Skeletal muscle tissue (tissue), 4 donors: Measurements from ENCODE around the gene WARS2. TPM values are rescaled to one million over a fixed set of nuclear protein-coding genes. Genes with fewer than 3 reads are reported as not detected.
"Not testable (repeated sequence)": the region's sequence is repeated elsewhere in the genome, so short reads cannot be mapped to it uniquely, and the experiment has no call there.

Source experiments
- H3K27ac ChIP-seq: one replicate; pipeline ENCODE4 v1.7.0; 2013; ENCODE audit warnings: mild to moderate bottlenecking, low read depth, low read length, inconsistent platforms
- H3K27me3 ChIP-seq, 3 donors: one replicate each; pipeline ENCODE4 v1.7.0; 2013; ENCODE audit warnings: low read length in 3 of 3; ENCODE audit not compliant: control insufficient read depth in 3 of 3, insufficient read depth in 3 of 3
- H3K36me3 ChIP-seq, 3 donors: one replicate each; pipeline ENCODE4 v1.7.0; 2013; ENCODE audit warnings: low read length in 3 of 3; ENCODE audit not compliant: control insufficient read depth in 3 of 3, insufficient read depth in 3 of 3
- H3K4me1 ChIP-seq, 3 donors: one replicate each; pipeline ENCODE4 v1.7.0; 2013; ENCODE audit warnings: low read length in 3 of 3, mild to moderate bottlenecking in 3 of 3; ENCODE audit not compliant: control insufficient read depth in 3 of 3, insufficient read depth in 3 of 3
- H3K4me3 ChIP-seq, 3 donors: one replicate each; pipeline ENCODE4 v1.7.0; 2013; ENCODE audit warnings: low read length in 3 of 3
- H3K9ac ChIP-seq, 3 donors: one replicate each; pipeline ENCODE4 v1.7.0; 2013; ENCODE audit warnings: low read length in 3 of 3, mild to moderate bottlenecking in 3 of 3, moderate library complexity in 2 of 3, low read depth in 1 of 3
- H3K9me3 ChIP-seq, 3 donors: one replicate each; pipeline ENCODE4 v1.7.0; 2013; ENCODE audit warnings: low read length in 3 of 3; ENCODE audit not compliant: control insufficient read depth in 3 of 3
- total RNA-seq: library from RNA; depleted of rRNA; stranded (reverse); fragments of >200 nt; gene quantifications from one replicate; pipeline ENCODE4 v1.2.3, GENCODE V29; 2014
- donor health status: Osteomylitis.

Gene WARS2
- total RNA-seq, 1 donor from 2014 or later, result 25.6 TPM

DNA sequence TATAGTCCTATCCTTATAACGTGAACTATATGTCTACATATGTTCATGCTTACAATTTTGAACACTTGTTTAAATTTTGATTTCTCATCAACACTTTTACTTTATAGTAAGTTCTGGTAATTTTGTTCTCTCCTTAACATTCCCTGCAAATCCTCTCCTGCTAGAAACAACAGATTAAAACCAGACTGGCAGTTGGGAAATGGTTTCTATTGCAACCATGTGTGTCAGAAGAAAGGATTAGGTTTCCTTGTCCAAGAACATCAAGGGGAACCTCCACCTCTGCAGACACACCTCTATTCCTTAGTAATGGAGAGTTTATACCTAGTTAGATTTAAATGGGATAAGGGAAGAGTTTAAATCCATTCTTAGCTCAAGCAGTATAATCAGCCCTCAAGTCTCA, 3.3 kb upstream of the WARS2 start:
- H3K27me3 ChIP-seq, result no peaks in the 10 kb centered on the region
- H3K4me3 ChIP-seq, result no peak overlapping the region
- H3K4me1 ChIP-seq, result peaks cover 13 to 27% (median 13%) of the 10 kb centered on the region in 3 donors
- H3K27ac ChIP-seq, result no peak overlapping the region
- peaks cover 0 to 4% (median 0%) of the 10 kb centered on the region in 3 donors for H3K36me3 ChIP-seq
- no peaks in the 10 kb centered on the region for H3K9me3 ChIP-seq
- no peak overlapping the region for H3K9ac ChIP-seq

DNA sequence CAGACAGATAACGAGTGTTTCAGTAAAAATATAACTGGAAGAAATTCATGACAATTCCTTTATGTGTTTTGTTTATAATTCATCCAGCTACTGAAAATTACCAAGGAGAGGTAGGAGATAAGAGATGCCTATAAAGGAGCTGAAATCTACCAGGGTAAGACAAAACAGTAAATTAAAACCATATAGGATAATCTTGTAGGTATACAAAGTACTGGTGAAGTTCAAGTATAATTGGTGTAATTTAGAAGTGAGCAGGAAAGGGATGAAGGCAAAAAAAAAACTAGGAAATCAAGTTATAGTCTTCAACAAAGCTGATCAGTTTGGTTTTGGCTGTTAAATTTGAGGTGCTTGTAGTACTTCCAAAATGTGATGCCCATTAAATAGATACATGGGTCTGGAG, 1.2 kb upstream of the WARS2 start:
- Histone ChIP-seq H3K27me3 (no peaks in the 10 kb centered on the region), H3K36me3 (no peaks in the 10 kb centered on the region), H3K9me3 (no peaks in the 10 kb centered on the region), H3K4me3 (no peak overlapping the region), H3K9ac (no peak overlapping the region), H3K27ac (no peak overlapping the region), H3K4me1 (peaks cover 10 to 27% (median 13%) of the 10 kb centered on the region in 3 donors)

DNA sequence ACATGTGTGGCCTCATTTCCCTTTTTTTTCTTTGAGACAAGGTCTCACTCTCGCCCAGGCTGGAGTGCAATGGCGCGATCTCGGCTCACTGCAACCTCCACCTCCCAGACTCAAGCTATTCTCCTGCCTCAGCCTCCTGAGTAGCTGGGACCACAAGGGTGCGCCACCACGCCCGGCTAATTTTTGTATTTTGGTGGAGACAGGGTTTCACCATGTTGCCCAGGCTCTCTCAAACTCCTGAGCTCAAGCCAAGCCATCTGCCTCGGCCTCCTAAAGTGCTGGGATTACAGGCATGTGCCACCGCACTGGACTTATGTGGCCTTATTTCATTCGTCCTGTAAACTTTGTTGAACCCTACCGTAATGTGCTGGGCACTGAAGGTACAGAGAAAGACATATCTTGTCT, 569 bp upstream of the WARS2 start:
- peaks cover 10 to 22% (median 13%) of the 10 kb centered on the region in 3 donors for H3K4me1 ChIP-seq
- peak overlapping the region; percentile 97 for H3K27ac ChIP-seq
- H3K27me3 ChIP-seq, result no peaks in the 10 kb centered on the region
- no peaks in the 10 kb centered on the region for H3K36me3 ChIP-seq
- H3K4me3 ChIP-seq, result peak overlapping the region; percentile 89 to 99 (median 95)
- peak overlapping the region; percentile 88 to 98 (median 92) for H3K9ac ChIP-seq
- H3K9me3 ChIP-seq, result no peaks in the 10 kb centered on the region

DNA sequence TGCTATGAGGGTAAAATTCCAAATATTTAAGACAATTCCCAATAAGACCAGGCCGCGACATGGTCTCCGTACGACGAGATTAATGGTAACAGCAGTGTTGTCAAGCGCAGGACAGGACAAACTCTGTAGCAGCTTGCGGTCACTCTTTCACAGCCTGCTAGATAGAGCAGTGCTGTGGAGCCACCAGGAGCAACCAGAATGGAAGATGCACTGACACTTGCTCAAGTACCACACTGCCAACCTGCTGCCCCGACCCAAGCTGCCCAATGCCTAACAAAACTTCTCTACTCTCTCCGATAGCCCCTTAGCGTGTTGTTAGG, 636 bp downstream of the WARS2 start:
- H3K27me3 ChIP-seq, result no peaks in the 10 kb centered on the region
- H3K4me3 ChIP-seq, result peak overlapping the region; percentile 89 to 99 (median 95)
- H3K4me1 ChIP-seq, result peaks cover 10 to 22% (median 13%) of the 10 kb centered on the region in 3 donors
- no peaks in the 10 kb centered on the region for H3K36me3 ChIP-seq
- peak overlapping the region; percentile 97 for H3K27ac ChIP-seq
- H3K9me3 ChIP-seq, result no peaks in the 10 kb centered on the region
- H3K9ac ChIP-seq, result peak overlapping the region; percentile 88 to 98 (median 92)

DNA sequence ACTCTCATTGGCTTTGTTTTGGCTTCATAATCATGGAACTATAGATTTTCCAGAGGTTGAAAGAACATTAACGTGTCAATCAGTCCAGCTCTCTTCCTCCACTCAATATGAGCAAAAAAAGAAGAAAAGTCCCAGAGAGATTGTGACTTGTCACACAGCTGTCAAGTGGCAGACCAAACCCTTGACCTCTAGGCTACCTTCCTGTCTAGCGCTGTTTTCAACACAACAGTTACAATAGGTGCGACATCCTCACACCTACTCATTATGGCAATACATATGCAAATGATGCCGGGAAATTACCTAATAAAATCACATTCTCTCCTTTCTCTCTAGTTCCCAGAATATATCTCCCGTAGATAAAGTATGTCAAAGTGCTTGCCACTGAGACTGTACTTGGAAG, 1.1 kb downstream of the WARS2 start:
- peak overlapping the region; percentile 88 to 98 (median 92) for H3K9ac ChIP-seq
- H3K36me3 ChIP-seq, result no peaks in the 10 kb centered on the region
- no peaks in the 10 kb centered on the region for H3K9me3 ChIP-seq
- H3K4me1 ChIP-seq, result peaks cover 10 to 22% (median 13%) of the 10 kb centered on the region in 3 donors
- peak overlapping the region; percentile 89 to 99 (median 95) for H3K4me3 ChIP-seq
- H3K27me3 ChIP-seq, result no peaks in the 10 kb centered on the region
- peak overlapping the region; percentile 97 for H3K27ac ChIP-seq

DNA sequence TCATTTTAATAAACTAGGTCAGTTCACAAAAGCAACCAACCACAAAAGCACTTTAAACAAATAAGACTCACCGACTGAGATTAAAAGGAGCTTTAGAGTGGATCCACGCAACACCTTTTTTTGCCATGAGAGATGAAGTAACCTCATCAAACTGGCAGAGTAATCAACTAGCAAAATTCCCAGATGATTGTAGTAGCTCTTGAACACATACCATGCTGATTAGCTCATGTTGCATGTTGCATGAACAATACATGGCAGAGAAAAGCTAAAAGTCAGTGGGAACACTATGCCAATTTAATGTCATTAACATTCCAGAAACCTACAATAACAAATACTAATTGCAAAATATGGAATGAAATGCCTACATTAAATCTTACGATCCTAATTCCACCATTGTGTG, 4.1 kb downstream of the WARS2 start:
- H3K4me3 ChIP-seq, result no peak overlapping the region
- H3K9ac ChIP-seq, result no peak overlapping the region
- peaks cover 9 to 16% (median 13%) of the 10 kb centered on the region in 3 donors for H3K4me1 ChIP-seq
- H3K27ac ChIP-seq, result no peak overlapping the region
- no peaks in the 10 kb centered on the region for H3K9me3 ChIP-seq
- H3K27me3 ChIP-seq, result no peaks in the 10 kb centered on the region
- no peaks in the 10 kb centered on the region for H3K36me3 ChIP-seq

DNA sequence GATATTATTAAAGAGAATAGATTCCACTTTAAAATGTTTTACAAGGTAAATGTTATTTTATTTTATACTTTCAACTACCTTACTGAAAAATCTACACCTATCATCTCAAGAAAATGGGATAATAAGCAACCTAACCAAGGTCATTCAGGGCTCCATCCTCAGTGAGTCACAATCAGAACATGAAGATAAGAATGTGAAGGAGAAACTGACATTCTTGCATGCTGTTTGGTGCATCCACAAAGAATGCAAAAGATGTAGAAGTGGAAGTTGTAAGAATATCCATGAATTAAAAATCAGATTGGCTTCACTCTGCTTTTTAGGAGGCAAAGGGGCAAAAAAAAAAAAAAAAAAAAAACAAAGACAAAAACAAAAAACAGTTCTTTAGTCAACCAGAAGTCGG, 6.5 kb downstream of the WARS2 start:
- no peak overlapping the region for H3K4me3 ChIP-seq
- no peaks in the 10 kb centered on the region for H3K9me3 ChIP-seq
- no peak overlapping the region for H3K27ac ChIP-seq
- H3K4me1 ChIP-seq, result peaks cover 0 to 2% (median 0%) of the 10 kb centered on the region in 3 donors
- no peaks in the 10 kb centered on the region for H3K27me3 ChIP-seq
- no peaks in the 10 kb centered on the region for H3K36me3 ChIP-seq
- no peak overlapping the region for H3K9ac ChIP-seq

DNA sequence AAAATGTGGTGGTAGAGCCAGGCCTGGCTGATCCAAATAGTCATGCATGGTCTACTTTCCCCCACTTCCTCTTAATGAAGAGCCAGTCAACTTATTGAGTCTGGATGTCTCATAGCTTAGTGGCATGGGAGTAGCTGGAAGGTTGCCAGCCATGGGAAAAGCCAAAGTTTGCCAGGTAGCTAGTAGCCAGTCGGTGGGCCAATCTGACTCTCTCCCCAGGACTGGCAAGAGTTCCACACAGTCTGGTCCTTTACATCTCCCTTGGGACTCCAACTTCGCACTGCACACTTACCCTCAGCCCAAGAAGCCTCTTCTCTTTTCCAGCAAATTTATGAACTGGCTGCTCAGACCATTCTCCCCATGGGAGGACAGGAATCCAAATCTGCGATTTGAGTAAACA, 8.3 kb downstream of the WARS2 start:
- peaks cover 0 to 2% (median 0%) of the 10 kb centered on the region in 3 donors for H3K4me1 ChIP-seq
- no peak overlapping the region for H3K4me3 ChIP-seq
- H3K9me3 ChIP-seq, result no peaks in the 10 kb centered on the region
- no peak overlapping the region for H3K9ac ChIP-seq
- no peaks in the 10 kb centered on the region for H3K36me3 ChIP-seq
- H3K27me3 ChIP-seq, result no peaks in the 10 kb centered on the region
- H3K27ac ChIP-seq, result no peak overlapping the region

DNA sequence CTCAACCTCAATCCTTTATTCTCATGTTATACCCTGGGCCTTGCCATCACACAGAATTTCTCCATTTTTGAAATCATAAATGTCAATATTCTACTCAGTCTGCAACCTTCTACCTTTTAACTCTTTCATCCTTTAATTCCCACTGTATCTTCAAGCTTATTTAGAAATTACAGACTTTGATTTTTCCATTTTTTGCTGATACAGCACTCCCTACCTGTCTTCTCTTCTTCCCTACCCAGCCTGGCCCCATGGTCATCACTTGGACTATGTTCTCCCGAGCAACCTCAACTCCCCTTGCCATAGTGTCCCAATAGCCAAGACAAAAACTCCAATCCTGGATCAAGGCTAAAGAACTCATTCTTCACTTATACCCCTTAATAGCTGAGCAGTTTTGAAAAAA, 14.6 kb downstream of the WARS2 start:
- Histone ChIP-seq H3K4me3 (no peak overlapping the region), H3K4me1 (no peaks in the 10 kb centered on the region), H3K9ac (no peak overlapping the region), H3K27me3 (no peaks in the 10 kb centered on the region), H3K9me3 (no peaks in the 10 kb centered on the region), H3K27ac (no peak overlapping the region), H3K36me3 (no peaks in the 10 kb centered on the region)

DNA sequence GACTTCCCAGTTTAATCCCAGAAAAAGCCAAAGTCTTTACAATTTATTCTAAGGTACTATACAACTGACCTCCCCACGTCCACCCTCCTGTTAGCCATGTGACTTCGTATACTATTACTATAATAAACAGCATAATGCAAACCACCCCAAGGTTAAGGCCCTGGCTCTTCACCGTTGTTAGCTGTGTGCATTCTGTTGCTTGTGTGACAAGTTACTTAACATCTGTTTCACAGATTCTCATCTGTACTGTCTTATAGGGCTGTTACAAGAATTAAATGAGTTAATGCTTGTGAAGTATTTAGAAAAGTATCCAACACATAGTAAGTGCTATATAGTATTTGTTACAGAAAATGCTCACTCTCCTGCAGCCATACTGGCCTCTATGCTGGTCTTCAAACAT, 15.7 kb downstream of the WARS2 start:
- Histone ChIP-seq H3K36me3 (no peaks in the 10 kb centered on the region), H3K4me1 (no peaks in the 10 kb centered on the region), H3K4me3 (no peak overlapping the region), H3K9ac (no peak overlapping the region), H3K9me3 (no peaks in the 10 kb centered on the region), H3K27ac (no peak overlapping the region), H3K27me3 (no peaks in the 10 kb centered on the region)

DNA sequence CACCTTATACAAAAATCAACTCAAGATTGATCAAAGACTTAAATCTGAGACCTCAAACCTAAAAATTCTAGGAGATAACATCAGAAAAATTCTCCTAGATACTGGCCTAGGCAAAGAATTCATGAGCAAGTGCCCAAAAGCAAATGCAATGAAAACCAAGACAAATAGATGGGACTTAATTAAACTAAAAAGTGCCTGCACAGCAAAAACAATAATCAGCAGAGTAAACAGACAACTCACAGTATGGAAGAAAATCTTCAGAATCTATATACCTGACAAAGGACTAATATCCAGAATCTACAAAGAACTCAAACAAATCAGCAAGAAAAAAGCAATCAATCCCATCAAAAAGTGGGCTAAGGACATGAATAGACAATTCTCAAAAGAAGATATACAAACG, 18.6 kb downstream of the WARS2 start:
- H3K4me3 ChIP-seq, H3K27me3 ChIP-seq, H3K36me3 ChIP-seq, H3K4me1 ChIP-seq, H3K27ac ChIP-seq, H3K9ac ChIP-seq, H3K9me3 ChIP-seq: not testable (repeated sequence)
